ENCODE measurements around the gene SLC9A6. TPM values are rescaled to one million over a fixed set of nuclear protein-coding genes. Genes with fewer than 3 reads are reported as not detected.

The SLC9A6 gene
- total and polyA plus RNA-seq, 2 of the 8 experiments (the other 6 are each of a cell fraction or from before 2014, with no cell fraction given) = 8.0 to 14.1 TPM

DNA sequence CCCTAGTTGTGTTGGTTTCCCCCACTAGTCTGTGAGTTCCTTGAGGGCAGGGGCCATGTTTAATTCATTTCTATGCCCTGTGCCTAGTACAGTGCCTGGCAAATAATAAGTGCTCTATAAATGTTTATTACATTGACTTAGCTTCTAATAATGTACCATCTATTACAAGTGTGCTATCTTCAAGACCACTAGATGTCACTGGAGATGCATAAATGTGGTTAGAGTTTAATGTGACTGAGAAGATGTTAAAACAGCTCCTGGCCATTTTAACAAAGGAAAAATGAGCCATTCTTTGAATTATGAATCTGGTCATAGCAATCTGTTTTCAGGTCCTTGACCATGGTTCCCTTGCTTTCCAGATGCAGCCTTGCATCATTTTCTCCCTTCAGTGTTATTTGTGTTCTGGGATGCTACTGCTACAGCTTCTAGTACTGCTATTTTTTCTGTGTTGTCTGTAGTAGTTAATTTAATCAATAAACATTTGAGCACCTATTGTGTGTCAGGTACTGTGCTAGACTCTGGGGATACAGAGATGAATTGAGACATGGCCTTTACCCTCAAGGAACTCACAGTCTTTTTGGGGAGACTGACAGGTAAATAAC, 43.2 kb downstream of the SLC9A6 start (continued):
- TF ChIP-seq, protein P1, sequence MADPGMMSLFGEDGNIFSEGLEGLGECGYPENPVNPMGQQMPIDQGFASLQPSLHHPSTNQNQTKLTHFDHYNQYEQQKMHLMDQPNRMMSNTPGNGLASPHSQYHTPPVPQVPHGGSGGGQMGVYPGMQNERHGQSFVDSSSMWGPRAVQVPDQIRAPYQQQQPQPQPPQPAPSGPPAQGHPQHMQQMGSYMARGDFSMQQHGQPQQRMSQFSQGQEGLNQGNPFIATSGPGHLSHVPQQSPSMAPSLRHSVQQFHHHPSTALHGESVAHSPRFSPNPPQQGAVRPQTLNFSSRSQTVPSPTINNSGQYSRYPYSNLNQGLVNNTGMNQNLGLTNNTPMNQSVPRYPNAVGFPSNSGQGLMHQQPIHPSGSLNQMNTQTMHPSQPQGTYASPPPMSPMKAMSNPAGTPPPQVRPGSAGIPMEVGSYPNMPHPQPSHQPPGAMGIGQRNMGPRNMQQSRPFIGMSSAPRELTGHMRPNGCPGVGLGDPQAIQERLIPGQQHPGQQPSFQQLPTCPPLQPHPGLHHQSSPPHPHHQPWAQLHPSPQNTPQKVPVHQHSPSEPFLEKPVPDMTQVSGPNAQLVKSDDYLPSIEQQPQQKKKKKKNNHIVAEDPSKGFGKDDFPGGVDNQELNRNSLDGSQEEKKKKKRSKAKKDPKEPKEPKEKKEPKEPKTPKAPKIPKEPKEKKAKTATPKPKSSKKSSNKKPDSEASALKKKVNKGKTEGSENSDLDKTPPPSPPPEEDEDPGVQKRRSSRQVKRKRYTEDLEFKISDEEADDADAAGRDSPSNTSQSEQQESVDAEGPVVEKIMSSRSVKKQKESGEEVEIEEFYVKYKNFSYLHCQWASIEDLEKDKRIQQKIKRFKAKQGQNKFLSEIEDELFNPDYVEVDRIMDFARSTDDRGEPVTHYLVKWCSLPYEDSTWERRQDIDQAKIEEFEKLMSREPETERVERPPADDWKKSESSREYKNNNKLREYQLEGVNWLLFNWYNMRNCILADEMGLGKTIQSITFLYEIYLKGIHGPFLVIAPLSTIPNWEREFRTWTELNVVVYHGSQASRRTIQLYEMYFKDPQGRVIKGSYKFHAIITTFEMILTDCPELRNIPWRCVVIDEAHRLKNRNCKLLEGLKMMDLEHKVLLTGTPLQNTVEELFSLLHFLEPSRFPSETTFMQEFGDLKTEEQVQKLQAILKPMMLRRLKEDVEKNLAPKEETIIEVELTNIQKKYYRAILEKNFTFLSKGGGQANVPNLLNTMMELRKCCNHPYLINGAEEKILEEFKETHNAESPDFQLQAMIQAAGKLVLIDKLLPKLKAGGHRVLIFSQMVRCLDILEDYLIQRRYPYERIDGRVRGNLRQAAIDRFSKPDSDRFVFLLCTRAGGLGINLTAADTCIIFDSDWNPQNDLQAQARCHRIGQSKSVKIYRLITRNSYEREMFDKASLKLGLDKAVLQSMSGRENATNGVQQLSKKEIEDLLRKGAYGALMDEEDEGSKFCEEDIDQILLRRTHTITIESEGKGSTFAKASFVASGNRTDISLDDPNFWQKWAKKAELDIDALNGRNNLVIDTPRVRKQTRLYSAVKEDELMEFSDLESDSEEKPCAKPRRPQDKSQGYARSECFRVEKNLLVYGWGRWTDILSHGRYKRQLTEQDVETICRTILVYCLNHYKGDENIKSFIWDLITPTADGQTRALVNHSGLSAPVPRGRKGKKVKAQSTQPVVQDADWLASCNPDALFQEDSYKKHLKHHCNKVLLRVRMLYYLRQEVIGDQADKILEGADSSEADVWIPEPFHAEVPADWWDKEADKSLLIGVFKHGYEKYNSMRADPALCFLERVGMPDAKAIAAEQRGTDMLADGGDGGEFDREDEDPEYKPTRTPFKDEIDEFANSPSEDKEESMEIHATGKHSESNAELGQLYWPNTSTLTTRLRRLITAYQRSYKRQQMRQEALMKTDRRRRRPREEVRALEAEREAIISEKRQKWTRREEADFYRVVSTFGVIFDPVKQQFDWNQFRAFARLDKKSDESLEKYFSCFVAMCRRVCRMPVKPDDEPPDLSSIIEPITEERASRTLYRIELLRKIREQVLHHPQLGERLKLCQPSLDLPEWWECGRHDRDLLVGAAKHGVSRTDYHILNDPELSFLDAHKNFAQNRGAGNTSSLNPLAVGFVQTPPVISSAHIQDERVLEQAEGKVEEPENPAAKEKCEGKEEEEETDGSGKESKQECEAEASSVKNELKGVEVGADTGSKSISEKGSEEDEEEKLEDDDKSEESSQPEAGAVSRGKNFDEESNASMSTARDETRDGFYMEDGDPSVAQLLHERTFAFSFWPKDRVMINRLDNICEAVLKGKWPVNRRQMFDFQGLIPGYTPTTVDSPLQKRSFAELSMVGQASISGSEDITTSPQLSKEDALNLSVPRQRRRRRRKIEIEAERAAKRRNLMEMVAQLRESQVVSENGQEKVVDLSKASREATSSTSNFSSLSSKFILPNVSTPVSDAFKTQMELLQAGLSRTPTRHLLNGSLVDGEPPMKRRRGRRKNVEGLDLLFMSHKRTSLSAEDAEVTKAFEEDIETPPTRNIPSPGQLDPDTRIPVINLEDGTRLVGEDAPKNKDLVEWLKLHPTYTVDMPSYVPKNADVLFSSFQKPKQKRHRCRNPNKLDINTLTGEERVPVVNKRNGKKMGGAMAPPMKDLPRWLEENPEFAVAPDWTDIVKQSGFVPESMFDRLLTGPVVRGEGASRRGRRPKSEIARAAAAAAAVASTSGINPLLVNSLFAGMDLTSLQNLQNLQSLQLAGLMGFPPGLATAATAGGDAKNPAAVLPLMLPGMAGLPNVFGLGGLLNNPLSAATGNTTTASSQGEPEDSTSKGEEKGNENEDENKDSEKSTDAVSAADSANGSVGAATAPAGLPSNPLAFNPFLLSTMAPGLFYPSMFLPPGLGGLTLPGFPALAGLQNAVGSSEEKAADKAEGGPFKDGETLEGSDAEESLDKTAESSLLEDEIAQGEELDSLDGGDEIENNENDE (IDR thresholded peaks at IDR 0.05; ENCODE audit: insufficient replicate concordance, low read length) = no peak
- TF ChIP-seq FOSL1 (IDR thresholded peaks at IDR 0.05; ENCODE audit: insufficient read depth, low read depth, low read length) = no peak
- TF ChIP-seq YY1 (IDR thresholded peaks at IDR 0.05; ENCODE audit: low read depth, low read length) = no peak
- no peak for TF ChIP-seq HDAC2 (IDR thresholded peaks at IDR 0.05; ENCODE audit: borderline replicate concordance in 1 of 2, low read depth in 2 of 2, low read length in 2 of 2)
- no peak for TF ChIP-seq SP2 (IDR thresholded peaks at IDR 0.05; ENCODE audit: low read length)
- TF ChIP-seq, protein P2, sequence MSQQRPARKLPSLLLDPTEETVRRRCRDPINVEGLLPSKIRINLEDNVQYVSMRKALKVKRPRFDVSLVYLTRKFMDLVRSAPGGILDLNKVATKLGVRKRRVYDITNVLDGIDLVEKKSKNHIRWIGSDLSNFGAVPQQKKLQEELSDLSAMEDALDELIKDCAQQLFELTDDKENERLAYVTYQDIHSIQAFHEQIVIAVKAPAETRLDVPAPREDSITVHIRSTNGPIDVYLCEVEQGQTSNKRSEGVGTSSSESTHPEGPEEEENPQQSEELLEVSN (IDR thresholded peaks at IDR 0.05) = no peak
- TF ChIP-seq CBX8 (IDR thresholded peaks at IDR 0.05; ENCODE audit: borderline replicate concordance, low read depth, low read length) = no peak
- TF ChIP-seq BACH1 (IDR thresholded peaks at IDR 0.05; ENCODE audit: low read length) = no peak
- no peak for TF ChIP-seq RXRA (IDR thresholded peaks at IDR 0.05; ENCODE audit: insufficient read depth, low read depth, low read length)
